ENCODE results near the gene SNRPD1. TPM values are rescaled to one million over a fixed set of nuclear protein-coding genes. Genes with fewer than 3 reads are reported as not detected.

The SNRPD1 gene
- total RNA-seq, 2 donors from 2014 or later: 98.9 to 114 TPM

- Mint-ChIP-seq H3K9me3 (no peaks in the 10 kb centered on the region), H3K27me3 (ENCODE audit: insufficient read depth) (no peaks in the 10 kb centered on the region), H3K27ac (no peak overlapping the region), H3K4me3 (no peak overlapping the region), H3K4me1 (no peaks in the 10 kb centered on the region), H3K36me3 (ENCODE audit: low read depth) (peaks cover 72% of the 10 kb centered on the region)
- no peak overlapping the region for H3K4me3 ChIP-seq (ENCODE audit: low read length)
- H3K27me3 ChIP-seq (ENCODE audit: control insufficient read depth, insufficient read depth, low read length, poor library complexity, severe bottlenecking): no peaks in the 10 kb centered on the region
- H3K36me3 ChIP-seq (ENCODE audit: control insufficient read depth, insufficient read depth, low read length): peaks cover 80% of the 10 kb centered on the region
- no peaks in the 10 kb centered on the region for H3K9me3 ChIP-seq (ENCODE audit: control insufficient read depth, low read length)
- WGBS, 2 experiments (ENCODE audit: insufficient coverage in 1 of 2, insufficient read length in 1 of 2): 93% methylated on average over 1 of the region's 1 CpG; no CpG with 5 or more reads in 1 of the 2 experiments
- no peak overlapping the region for H3K9ac ChIP-seq (ENCODE audit: extremely low read depth, low read length, poor library complexity, severe bottlenecking)
- TF ChIP-seq CTCF (conservative IDR thresholded peaks at IDR 0.05): no peak
- no peaks in the 10 kb centered on the region for H3K4me1 ChIP-seq (ENCODE audit: control insufficient read depth, insufficient read depth, low read length)
- H3K27ac ChIP-seq (ENCODE audit: low read depth, low read length): no peak overlapping the region
- no peak for DNase-seq
These were observed 20.3 kb downstream of the SNRPD1 start for GRCh38 chr18:21632393-21632792.

GRCh38 chr18:21634588-21635199 lies 22.6 kb downstream of the SNRPD1 start:
- Histone ChIP-seq H3K4me3 (ENCODE audit: low read length) (no peak overlapping the region), H3K9ac (ENCODE audit: extremely low read depth, low read length, poor library complexity, severe bottlenecking) (no peak overlapping the region), H3K27ac (ENCODE audit: low read depth, low read length) (no peak overlapping the region), H3K27me3 (ENCODE audit: control insufficient read depth, insufficient read depth, low read length, poor library complexity, severe bottlenecking) (no peaks in the 10 kb centered on the region), H3K36me3 (ENCODE audit: control insufficient read depth, insufficient read depth, low read length) (peaks cover 58% of the 10 kb centered on the region), H3K9me3 (ENCODE audit: control insufficient read depth, low read length) (no peaks in the 10 kb centered on the region), H3K4me1 (ENCODE audit: control insufficient read depth, insufficient read depth, low read length) (no peaks in the 10 kb centered on the region)
- Mint-ChIP-seq H3K4me3 (no peak overlapping the region), H3K4me1 (no peaks in the 10 kb centered on the region), H3K9me3 (no peaks in the 10 kb centered on the region), H3K36me3 (ENCODE audit: low read depth) (peaks cover 51% of the 10 kb centered on the region), H3K27me3 (ENCODE audit: insufficient read depth) (no peaks in the 10 kb centered on the region), H3K27ac (no peak overlapping the region)
- DNase-seq: no peak
- TF ChIP-seq CTCF (conservative IDR thresholded peaks at IDR 0.05): no peak
- 93 to 99% methylated on average over 3 to 4 of the region's 4 CpGs for WGBS, 2 experiments (ENCODE audit: insufficient coverage in 1 of 2, insufficient read length in 1 of 2)

- no peaks in the 10 kb centered on the region for H3K4me1 Mint-ChIP-seq
- H3K27ac Mint-ChIP-seq: no peak overlapping the region
These were observed 24.7 kb downstream of the SNRPD1 start for GRCh38 chr18:21636769-21637168.

More at GRCh38 chr18:21636769-21637168, 24.7 kb downstream of the SNRPD1 start:
- TF ChIP-seq CTCF (conservative IDR thresholded peaks at IDR 0.05): no peak
- H3K27me3 ChIP-seq (ENCODE audit: control insufficient read depth, insufficient read depth, low read length, poor library complexity, severe bottlenecking): no peaks in the 10 kb centered on the region
- H3K27me3 Mint-ChIP-seq (ENCODE audit: insufficient read depth): no peaks in the 10 kb centered on the region
- H3K4me3 Mint-ChIP-seq: no peak overlapping the region
- H3K36me3 Mint-ChIP-seq (ENCODE audit: low read depth): peaks cover 36% of the 10 kb centered on the region
- no peaks in the 10 kb centered on the region for H3K9me3 Mint-ChIP-seq
- H3K4me3 ChIP-seq (ENCODE audit: low read length): no peak overlapping the region
- H3K36me3 ChIP-seq (ENCODE audit: control insufficient read depth, insufficient read depth, low read length): peaks cover 44% of the 10 kb centered on the region
- H3K4me1 ChIP-seq (ENCODE audit: control insufficient read depth, insufficient read depth, low read length): no peaks in the 10 kb centered on the region
- DNase-seq: no peak
- no peaks in the 10 kb centered on the region for H3K9me3 ChIP-seq (ENCODE audit: control insufficient read depth, low read length)
- H3K27ac ChIP-seq (ENCODE audit: low read depth, low read length): no peak overlapping the region
- 94 to 95% methylated on average over 13 of the region's 13 CpGs for WGBS, 2 experiments (ENCODE audit: insufficient coverage in 1 of 2, insufficient read length in 1 of 2)
- H3K9ac ChIP-seq (ENCODE audit: extremely low read depth, low read length, poor library complexity, severe bottlenecking): no peak overlapping the region
